Measurements from ENCODE around the gene TUBGCP3.

TUBGCP3 gene

DNA sequence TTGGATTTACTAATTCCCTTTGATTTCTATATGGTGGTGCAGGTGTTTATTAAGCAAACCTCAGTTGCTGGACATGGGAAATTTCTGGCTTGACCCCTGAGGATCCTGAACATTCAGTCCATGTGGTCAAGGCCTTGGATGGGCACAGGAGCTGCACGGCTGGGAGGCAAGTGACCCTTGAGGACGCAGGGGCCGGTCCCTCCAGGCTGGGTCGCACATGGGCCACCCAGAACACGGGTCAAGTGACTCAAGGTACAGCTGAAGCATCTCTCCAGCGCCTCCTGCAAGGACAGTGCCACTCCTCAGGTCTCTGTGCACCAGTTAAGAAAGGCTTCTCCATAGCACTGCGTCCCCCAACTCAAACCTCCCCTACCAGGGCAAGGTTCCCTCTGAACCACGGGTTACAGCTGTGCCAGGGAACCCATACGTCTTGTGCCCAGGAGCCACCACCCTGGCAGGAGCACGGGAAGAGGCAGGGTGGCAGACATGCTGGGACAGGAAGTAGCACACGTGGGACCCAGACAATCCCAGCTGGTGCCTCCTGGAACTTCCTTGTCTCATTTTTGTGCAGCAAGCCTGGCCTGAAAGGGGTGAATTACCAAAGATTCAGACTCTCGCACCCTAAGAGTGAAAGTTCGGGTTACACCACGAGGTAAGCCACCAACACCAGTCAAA is 118.7 kb downstream of the TUBGCP3 start:
- no peak for DNase-seq

DNA sequence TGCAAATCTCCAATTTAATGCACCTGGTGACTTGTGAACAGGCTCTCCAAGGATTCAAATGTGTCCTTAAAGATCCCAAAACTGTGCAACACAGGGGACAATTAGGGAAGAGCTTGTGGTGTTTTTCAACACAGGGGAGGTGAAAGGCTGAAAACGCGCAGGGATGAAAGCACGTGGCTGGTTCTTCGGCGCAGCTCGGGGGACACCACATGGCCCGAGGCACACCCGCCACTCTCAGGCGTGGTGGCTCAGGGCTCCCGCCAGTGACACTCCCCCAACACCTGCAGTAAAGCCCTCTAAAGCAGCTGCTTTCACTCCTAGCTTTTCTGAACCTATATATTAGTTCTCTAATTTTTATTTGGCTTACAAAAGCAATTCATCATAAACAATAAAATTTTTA is 119.9 kb downstream of the TUBGCP3 start:
- no peak for DNase-seq

DNA sequence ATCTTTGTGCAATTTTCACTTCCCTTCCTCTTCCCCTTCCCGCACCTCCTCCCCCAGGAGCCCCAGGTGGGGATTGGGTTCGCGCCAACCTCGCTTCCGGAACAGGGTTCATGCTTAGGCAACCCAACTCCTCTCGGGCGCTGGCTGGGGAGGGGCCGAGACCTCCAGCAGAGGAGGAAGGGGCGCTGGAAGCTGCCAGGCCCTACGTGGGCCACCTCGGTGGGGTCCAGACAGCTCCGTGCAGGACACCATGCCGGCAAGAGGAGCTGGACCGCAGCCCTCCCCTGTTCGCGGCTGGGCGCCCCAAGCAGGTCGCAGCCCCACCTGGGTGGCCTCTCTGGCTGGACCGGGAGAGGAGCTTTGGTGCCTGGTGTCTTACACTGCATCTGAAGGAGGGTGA is 120.7 kb downstream of the TUBGCP3 start:
- no peak for DNase-seq

DNA sequence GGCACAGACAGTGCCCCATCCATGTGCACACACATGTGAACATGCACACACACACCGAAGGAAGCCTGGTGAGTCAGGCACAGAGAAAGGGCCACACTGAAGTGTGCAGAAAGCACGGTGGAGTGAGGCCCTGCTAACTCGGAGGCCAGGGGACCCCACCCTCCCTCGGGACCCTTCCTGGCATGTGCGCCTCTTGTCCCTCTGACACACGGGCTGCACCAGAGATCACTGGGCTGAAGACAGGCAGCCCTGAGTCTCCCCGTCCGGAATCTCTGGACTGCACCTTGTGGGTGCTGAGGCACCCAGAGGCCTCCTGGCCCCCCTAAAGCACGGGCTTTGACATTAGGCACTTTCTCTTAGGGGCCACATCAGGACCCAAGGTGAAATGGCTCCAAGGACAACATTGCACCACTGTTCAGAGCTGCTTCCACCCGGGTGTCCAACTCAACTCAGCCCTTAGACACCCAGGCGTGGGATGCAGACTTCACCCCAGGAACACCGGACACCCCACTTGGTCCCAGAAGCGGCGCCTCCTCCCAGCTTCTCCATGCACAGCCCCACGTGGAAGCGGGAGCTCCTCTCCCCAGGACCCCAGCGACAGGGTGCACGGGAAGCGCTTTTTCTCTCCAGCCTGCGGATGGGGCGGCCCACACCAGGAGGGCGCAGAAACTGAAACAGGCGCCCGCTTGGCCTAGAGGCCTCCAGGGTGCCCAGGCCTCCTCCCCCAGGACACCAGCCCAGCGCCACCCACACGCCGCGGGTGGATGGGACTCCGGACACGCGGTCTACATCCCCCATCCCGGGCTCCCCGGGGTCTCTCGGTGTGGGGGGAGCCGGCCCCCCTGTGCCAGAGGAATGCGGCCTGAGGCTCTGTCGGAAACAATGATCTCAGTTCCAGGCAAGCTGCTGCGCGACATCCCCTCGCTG is 121.6 kb downstream of the TUBGCP3 start:
- no peak for DNase-seq

DNA sequence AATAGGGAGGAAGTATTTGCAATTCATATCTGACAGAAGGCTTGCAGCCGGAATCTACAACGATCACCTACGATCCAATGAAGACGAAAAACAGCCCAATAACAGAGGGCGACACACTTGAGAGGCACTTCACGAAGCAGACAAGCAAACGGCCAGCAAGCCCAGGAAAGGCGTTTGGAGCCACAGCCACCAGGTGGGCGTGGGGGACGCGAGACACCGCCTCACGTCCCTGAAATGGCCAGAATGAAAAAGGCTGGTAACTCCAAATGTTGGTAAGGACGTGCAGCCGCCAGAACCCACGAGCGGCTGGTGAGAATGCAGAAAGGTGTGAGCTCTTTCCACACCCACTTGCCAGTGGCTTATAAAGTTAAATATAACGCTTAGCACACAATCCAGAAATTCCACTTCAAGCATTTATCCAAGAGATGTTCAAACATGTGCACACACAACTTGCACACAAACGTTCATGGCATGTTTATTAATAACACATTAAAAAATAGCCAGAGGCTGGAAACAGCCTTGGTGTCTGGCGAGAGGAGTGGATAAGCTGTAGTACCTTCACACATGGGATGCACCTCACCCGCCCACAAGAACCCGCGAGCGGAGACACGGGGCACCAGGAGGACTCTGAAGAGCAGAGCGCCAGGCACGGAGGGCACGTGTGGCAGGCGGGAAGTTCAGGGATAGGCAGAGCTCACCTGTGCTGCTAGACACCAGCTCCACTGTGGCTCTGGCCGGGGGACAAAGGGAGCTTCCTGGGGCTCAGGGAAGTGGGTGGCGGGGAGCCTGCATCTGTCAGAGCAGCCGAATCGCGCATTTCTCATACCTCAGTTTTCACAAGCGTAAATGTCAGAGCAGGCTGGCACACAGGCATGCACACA is 122.5 kb downstream of the TUBGCP3 start:
- DNase-seq: no peak

DNA sequence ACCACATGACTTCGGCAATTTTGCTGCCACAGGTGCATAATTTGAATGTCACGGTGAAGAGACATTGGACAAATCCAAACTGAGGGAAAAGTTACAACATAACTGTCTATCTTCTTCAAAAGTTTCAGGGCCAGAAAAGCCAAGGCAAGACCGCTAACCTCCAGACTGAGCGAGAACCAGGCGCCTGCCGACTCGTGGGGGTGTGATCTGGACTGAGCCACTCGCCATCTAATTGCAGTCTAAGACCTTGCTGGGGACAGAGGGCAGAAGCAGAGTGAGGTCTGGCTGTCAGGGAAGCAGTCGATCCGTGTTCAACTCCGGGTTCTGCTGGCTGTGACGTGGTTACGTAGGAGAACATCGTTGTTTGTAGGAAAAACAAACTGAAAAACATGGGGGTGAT is 123.2 kb downstream of the TUBGCP3 start:
- no peak for DNase-seq

DNA sequence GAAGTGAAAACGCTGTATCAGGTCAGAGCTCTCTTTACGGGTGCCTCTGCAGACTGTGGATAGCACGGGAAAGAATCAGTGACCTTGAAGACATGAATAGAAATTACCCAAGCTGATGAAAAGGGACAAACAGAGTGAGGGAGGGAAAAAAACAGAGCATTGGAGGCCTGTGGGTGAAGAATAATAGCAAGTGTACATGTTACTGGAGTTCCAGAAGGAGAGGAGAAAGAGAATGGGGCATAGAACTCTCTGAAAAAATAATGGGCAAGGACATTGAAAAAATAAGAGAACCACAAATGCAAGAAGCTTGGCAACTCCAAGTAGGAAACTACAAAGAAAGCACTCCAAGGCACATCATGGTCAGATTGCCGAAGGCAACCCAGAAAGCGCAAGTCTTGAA is 125.5 kb downstream of the TUBGCP3 start:
- no peak for DNase-seq

DNA sequence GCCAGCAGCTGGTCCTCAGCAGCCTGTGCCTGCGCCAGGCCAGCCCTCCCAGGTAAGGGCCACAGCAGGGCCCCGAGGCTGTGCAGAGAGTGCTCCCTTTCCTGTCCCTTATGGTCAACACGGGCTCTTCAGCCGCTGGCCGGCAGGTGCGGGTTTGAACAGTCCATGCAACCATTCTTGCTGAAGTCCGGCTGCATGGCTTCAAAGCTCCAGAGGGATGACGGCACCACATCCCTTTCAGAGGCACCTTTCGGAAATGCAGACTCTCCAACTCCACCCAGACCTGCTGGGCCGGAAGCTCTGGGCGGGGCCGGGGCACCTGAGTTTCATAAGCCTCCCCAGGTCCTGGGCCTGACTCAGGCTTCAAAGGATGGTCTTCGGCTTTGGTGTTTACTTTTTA is 130.5 kb downstream of the TUBGCP3 start:
- DNase-seq: no peak

DNA sequence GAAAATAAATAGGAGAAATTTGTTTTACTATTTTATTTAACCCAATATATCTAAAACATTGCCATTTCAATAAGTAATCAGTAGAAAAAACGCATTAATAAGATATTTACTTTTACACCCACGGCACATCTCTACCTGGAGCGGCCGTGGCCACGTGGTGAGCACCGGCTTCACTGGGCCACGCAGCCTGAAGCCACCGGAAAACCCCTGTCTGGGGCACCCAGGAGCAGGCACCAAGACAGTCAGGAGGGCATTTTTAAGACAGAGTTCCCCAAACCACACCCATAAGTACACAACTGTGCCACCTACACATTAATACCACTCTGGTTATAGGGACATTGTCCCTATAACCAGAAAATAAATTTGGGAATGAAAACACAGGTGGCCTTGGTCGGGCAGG is 130.9 kb downstream of the TUBGCP3 start:
- DNase-seq: no peak

DNA sequence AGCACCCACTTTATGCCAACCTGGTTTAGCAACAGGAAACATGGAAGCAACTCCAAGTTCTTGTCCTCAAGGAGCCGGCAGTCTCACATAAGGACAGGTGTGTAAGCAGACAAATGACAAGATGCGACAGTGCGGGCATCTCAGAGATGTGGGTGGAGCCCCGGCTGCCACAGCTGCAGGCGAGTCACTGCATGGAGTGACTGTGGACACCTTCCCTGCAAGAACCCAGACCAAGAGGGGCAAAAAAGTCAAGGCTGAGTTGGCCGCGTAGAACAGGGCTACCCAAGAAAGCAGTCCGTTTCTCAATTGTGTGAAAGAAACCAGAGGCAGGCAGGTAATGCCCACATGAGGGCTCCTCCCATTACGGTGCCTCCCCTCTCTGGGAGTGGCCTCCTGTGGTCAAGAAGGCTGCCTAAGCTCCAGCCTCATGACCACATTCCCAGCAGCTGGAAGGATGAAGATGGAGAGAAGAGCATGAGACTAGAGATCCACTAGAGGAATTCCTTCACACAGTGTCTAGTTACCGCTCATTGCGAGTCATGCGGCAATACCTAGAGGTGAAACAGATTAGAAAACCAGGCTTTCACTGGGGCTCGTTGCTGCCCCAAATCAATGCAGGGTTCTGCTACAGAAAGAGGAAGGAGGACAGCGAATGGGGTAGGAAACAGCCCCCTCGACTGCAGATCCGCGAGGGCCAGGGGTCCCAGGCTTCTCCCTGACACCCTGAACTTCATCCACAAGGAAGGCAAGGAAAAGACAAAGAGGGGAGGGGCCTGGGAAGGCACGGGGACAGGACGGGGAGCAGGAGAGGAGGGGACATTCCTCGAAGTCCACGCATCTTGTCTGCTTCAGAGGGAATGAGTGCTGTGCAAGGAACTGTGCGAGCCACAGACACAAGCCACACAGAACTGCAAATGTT is 131.6 kb downstream of the TUBGCP3 start:
- no peak for DNase-seq

DNA sequence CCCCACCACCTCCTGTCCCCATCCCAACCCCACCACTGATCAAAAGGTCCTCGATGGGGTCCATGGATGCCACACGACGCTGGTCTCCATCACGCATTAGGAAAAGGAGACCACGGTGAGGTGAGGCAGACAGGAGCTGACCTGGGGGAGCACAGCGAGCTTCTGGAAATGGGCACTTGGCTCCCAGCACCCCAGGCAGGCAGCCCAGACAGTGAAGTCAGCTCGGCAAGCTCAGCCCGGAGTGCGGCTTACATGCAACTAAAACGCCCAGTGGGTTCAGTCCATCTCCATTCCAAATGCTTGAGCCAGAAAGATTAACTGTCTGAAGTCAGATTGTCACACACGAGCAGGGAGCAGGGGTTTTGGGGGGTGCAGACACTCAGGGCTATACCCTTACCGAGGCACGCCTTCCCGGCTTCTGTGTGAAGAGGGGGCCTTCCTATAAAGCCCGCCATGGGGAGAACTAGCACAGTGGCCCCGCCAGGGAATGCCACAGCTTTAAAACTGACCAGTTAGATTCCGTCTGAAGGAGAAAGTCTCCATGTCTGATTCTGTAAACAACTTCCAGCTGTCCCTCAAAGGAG is 132.4 kb downstream of the TUBGCP3 start:
- DNase-seq: no peak

DNA sequence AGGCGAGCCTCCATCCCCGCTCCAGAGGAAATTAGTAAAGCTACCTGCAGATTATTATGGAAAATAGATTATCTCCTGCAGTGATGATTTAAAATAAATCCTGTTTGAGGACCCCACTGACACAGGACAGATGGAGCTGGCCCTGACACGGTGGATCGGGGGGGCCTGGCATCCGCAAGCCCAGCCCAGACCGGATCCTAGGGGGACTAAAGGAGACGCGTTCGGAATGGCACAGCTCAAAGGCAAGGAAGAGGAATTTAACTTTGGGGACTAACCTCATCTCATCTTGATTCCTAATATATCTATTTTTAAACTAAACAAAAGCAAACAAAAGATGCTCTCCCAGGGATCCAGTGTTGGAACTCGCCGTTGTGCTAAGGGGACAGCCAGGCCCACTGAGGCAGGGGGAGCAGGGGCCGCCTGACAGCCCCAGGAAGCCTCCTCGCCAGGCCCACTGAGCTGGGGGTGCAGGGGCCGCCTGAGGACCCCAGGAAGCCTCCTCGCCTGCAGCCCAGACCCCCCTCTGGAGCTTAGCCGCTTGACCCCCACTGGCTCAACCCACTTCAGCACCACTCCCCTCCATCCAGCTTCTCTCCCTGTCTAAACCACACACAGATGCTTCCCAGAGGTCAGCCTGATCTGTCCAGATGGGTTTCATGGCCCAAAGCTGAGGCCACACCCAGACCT is 133.2 kb downstream of the TUBGCP3 start:
- DNase-seq: no peak

DNA sequence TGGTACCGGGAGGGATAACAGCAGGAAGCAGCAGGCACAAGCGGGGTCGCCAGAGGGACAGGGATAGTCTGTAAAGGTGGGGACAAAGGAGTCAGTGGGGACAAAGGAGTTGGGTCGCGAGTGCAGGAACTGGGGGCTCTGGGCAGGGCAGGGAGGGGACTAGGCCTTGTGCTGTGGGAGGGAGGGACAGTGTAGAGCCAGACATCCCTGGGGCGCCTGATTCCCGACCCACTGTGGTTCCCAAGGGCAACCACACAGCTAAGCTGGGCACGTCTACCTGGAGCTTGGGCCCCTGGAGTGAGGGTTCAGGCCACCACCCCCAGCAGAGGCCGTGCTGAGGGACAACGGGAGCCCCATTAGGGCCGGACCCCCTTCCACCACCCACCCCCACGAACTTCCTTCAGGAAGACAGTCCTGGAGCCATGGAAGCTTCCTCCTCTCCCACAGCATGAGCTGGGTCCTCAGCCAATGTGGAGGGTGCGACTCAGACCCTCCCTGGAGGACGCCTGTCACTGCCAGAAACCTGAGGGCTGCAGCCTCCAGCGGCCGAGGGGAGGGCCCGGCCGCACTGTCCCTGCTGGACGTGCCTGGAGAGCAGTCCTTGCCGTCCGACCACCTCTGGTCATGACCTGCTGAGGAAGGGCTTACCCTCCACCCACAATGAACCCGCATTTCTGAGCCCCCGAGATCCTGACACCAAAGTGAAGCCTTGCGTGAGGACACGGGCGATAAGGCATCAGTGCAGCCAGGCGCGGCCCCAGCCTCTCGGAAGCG is 133.9 kb downstream of the TUBGCP3 start:
- DNase-seq: no peak

DNA sequence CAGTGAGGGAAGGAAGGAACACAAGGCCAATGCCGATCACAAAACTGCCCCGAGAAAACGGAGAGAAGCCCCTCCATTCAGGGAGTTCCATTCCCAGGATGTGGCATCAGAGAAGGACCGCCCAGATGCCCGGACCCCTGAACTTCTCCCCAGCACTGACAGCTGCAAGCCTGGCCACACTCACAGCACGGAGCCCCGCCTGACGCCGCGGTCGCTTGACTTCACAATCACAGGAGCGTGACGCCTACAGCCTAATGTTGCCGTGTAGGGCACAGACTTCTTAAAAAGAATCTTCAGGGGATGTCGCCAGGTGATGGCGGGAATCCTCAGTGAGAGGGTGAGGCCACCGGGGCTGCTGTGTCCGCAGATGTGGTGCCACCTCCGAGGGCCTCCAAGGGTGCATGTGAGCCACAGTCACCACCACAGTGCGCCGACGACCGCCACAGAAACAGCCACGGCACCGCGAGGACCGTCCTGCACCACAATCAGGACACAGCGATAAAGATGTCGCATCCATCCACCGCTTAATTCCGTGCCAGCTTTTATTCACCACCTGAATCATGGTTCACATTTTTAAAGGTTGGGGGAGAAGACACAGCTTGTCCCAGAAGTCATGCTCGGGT is 134.6 kb downstream of the TUBGCP3 start:
- no peak for DNase-seq

DNA sequence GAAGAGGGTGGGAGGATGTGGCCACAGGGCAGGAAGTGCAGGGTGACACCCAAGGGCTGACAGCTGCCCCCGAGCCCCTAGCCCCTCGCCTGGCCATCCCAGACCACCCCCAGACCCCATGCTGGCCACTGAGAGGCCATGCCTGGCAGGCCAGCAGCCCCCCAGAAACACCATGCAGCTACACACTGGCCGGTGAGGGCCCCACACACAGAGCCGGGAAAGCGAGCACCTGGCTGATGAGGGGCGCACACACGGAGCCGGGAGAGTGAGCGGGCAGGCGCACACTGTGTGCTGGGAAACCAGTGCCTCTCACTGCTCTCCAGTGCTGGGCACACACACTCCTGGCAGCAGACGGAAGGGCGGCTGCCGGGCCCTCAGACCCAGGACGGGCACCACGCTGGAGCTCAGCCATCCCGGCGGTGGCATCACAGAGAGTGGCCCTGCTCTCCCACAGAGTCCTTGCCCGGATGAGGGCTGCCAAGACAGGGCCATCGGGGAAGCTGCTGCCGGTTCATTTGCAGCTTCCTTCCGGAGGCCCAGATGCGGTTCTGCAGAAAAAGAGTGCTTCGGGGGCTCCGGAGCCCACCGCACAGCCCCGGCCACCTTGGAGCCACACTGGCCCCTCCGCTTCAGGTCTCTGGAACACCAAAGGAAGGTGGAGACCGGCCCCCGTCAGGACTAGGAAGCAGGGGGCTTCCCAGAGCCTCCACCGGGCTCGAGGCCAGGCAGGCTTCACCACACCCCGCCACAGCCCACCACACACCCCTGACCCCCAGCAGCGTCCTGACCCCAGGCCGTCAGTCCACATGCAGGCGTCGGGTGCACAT is 135.4 kb downstream of the TUBGCP3 start:
- DNase-seq: no peak

DNA sequence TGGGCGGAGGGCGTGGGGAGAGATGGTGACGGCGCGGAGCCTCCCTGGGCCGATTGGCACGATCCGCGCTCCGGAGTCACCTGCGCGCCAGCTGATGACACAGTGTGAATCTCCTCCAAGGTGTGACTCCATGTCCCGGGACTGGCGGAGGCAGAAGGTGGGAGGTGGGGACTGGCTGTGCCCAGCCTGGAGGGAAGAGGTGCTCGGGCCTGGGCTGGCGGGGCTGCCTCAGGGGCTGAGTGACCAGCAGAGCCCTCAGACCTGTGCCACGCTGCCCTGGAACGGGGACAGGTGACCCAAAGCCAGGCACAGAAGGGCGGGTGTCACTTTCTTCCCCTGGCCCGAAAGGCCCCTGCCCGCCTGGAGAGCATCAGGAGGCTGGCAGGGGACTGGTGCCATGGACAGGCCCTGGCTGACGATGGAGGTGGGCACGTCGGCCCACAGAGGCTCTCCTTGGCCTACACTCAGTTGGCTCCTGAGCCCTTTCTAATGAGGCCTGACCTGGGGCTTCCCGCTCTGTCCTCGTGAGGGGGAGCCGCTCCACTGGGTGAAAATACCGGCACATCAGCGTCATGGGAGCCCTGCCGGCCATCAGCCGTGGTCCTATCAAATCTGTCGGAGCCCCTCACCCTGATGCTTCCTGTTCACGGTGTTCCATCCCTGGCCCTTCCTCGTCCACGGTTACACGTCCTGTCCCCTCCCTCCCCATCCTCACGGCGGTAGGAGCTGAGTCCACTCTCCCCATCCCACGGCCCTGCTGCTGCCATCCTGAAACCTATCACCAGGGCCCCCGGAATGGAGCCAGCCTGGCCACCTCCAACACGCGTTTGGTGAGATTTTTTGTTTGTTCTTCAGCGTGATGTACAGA is 136.2 kb downstream of the TUBGCP3 start:
- no peak for DNase-seq

DNA sequence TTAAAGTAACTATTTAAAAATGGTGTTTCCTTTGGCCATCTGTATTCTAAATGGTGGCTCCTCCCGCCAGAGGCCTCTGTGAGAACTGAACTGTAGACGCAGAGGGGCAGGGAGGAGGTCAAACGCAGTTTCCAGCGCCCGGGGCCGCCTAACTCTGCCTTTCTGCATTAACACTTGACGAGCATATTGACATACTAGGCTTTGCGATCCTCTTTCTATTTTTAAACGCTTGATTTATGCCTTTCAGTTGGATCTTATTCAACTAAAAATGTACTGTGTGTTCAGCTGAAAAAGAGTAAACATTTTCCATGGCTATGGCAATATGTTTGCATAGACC is 137.1 kb downstream of the TUBGCP3 start:
- no peak for DNase-seq

Data from stimulated activated CD4-positive, alpha-beta T cell treated with anti-CD3 and anti-CD28 coated beads, Interleukin-15, amount 100 ng/mL, for 24 hours (primary cell).